ENCODE results near the gene NXPH4.

- TF ChIP-seq, protein P1, sequence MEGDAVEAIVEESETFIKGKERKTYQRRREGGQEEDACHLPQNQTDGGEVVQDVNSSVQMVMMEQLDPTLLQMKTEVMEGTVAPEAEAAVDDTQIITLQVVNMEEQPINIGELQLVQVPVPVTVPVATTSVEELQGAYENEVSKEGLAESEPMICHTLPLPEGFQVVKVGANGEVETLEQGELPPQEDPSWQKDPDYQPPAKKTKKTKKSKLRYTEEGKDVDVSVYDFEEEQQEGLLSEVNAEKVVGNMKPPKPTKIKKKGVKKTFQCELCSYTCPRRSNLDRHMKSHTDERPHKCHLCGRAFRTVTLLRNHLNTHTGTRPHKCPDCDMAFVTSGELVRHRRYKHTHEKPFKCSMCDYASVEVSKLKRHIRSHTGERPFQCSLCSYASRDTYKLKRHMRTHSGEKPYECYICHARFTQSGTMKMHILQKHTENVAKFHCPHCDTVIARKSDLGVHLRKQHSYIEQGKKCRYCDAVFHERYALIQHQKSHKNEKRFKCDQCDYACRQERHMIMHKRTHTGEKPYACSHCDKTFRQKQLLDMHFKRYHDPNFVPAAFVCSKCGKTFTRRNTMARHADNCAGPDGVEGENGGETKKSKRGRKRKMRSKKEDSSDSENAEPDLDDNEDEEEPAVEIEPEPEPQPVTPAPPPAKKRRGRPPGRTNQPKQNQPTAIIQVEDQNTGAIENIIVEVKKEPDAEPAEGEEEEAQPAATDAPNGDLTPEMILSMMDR (IDR thresholded peaks at IDR 0.05; ENCODE audit: poor library complexity, severe bottlenecking): no peak
- TF ChIP-seq EZH2 (IDR thresholded peaks at IDR 0.05; ENCODE audit: borderline replicate concordance, insufficient read depth, low read length, poor library complexity, severe bottlenecking) (no peak), POLR2AphosphoS5 (IDR thresholded peaks at IDR 0.05) (no peak), EP300 (conservative IDR thresholded peaks at IDR 0.05; ENCODE audit: poor library complexity, severe bottlenecking) (no peak), RAD21 (conservative IDR thresholded peaks at IDR 0.05) (no peak), MXI1 (conservative IDR thresholded peaks at IDR 0.05; ENCODE audit: poor library complexity, severe bottlenecking) (no peak)
Measured at GRCh38 chr12:57235728-57236131, 19.1 kb downstream of the NXPH4 start.

Measured in neural cell (in vitro differentiated cells).